ENCODE data around the gene SPO11.

Gene SPO11

GRCh38 chr20:57378646-57379262 lies 49.2 kb downstream of the SPO11 start:
- no peak for DNase-seq (ENCODE audit: low read depth)
- no peak for TF ChIP-seq MAX (IDR thresholded peaks at IDR 0.05; ENCODE audit: low read depth, low read length)
- TF ChIP-seq MYC (IDR thresholded peaks at IDR 0.05; ENCODE audit: low read depth, low read length): no peak
- no peak for TF ChIP-seq CTCF (IDR thresholded peaks at IDR 0.05; ENCODE audit: low read depth, low read length)
- no peak for TF ChIP-seq POLR2A (IDR thresholded peaks at IDR 0.05; ENCODE audit: extremely low read depth, insufficient read length)
- H3K4me3 ChIP-seq (ENCODE audit: low read depth, low read length): no peak overlapping the region

GRCh38 chr20:57379263-57379647 lies 49.7 kb downstream of the SPO11 start:
- no peak overlapping the region for H3K4me3 ChIP-seq (ENCODE audit: low read depth, low read length)
- TF ChIP-seq MYC (IDR thresholded peaks at IDR 0.05; ENCODE audit: low read depth, low read length) (no peak), MAX (IDR thresholded peaks at IDR 0.05; ENCODE audit: low read depth, low read length) (no peak), CTCF (IDR thresholded peaks at IDR 0.05; ENCODE audit: low read depth, low read length) (no peak), POLR2A (IDR thresholded peaks at IDR 0.05; ENCODE audit: extremely low read depth, insufficient read length) (no peak)
- no peak for DNase-seq (ENCODE audit: low read depth)

- no peak overlapping the region for H3K4me3 ChIP-seq (ENCODE audit: low read depth, low read length)
- TF ChIP-seq MYC (IDR thresholded peaks at IDR 0.05; ENCODE audit: low read depth, low read length) (no peak), MAX (IDR thresholded peaks at IDR 0.05; ENCODE audit: low read depth, low read length) (no peak), POLR2A (IDR thresholded peaks at IDR 0.05; ENCODE audit: extremely low read depth, insufficient read length) (no peak), CTCF (IDR thresholded peaks at IDR 0.05; ENCODE audit: low read depth, low read length) (no peak)
- DNase-seq (ENCODE audit: low read depth): no peak
These were observed 50.6 kb downstream of the SPO11 start for GRCh38 chr20:57380081-57380750.

- no peak overlapping the region for H3K4me3 ChIP-seq (ENCODE audit: low read depth, low read length)
- TF ChIP-seq MAX (IDR thresholded peaks at IDR 0.05; ENCODE audit: low read depth, low read length) (peak; percentile 96), MYC (IDR thresholded peaks at IDR 0.05; ENCODE audit: low read depth, low read length) (peak; percentile 97), POLR2A (IDR thresholded peaks at IDR 0.05; ENCODE audit: extremely low read depth, insufficient read length) (no peak), CTCF (IDR thresholded peaks at IDR 0.05; ENCODE audit: low read depth, low read length) (peak; percentile 99)
- DNase-seq (ENCODE audit: low read depth): peak; percentile 86
These were observed 52.2 kb downstream of the SPO11 start for GRCh38 chr20:57381596-57382503.

- DNase-seq (ENCODE audit: low read depth): no peak
- no peak for TF ChIP-seq MYC (IDR thresholded peaks at IDR 0.05; ENCODE audit: low read depth, low read length)
- no peak for TF ChIP-seq CTCF (IDR thresholded peaks at IDR 0.05; ENCODE audit: low read depth, low read length)
- no peak for TF ChIP-seq MAX (IDR thresholded peaks at IDR 0.05; ENCODE audit: low read depth, low read length)
- no peak for TF ChIP-seq POLR2A (IDR thresholded peaks at IDR 0.05; ENCODE audit: extremely low read depth, insufficient read length)
These were observed 52.9 kb downstream of the SPO11 start for GRCh38 chr20:57382516-57382915.

More at GRCh38 chr20:57382516-57382915, 52.9 kb downstream of the SPO11 start:
- no peak overlapping the region for H3K4me3 ChIP-seq (ENCODE audit: low read depth, low read length)
